GM19238 (cell line): ENCODE measurements around the gene SH3RF2.
"Not testable (repeated sequence)": the region's sequence is repeated elsewhere in the genome, so short reads cannot be mapped to it uniquely, and the experiment has no call there.

Experiments
- DNase-seq: peaks from one replicate; pipeline ENCODE4 v3.0.0; 2011; ENCODE audit warnings: low spot score; ENCODE audit not compliant: insufficient read length

Gene SH3RF2

GRCh38 chr5:146005723-146006122 is 69.3 kb downstream of the SH3RF2 start:
- no peak for DNase-seq

GRCh38 chr5:146006470-146007190 is 70.3 kb downstream of the SH3RF2 start:
- no peak for DNase-seq

DNA sequence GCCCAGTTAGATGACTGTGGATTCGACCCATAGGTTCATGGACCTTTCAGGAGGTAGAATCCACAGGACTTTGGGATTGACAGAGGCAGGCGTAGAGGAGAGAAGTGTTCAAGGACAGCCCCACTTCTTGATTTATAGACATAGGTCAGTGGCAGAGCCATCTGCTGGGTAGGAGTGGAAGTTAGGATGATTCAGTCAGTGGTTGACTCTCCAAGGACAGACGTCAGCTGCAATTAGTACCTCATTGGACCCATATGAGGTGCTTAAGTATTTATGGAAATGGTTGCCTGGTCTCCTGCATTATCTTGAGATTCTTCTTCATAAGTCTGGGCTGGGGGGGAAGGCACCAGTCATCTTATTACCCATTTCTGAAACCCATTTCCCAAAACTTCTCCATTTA is 70.9 kb downstream of the SH3RF2 start:
- DNase-seq, result no peak

- DNase-seq, result no peak
Observed at GRCh38 chr5:146007989-146008388, 71.6 kb downstream of the SH3RF2 start.

- no peak for DNase-seq
Observed at GRCh38 chr5:146009020-146009419, 72.6 kb downstream of the SH3RF2 start.

DNA sequence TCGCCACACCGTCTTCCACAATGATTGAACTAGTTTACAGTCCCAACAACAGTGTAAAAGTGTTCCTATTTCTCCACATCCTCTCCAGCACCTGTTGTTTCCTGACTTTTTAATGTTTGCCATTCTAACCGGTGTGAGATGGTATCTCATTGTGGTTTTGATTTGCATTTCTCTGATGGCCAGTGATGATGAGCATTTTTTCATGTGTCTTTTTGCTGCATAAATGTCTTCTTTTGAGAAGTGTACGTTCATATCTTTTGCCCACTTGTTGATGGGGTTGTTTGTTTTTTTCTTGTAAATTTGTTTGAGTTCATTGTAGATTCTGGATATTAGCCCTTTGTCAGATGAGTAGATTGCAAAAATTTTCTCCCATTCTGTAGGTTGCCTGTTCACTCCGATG is 74.1 kb downstream of the SH3RF2 start:
- DNase-seq, result not testable (repeated sequence)

- DNase-seq, result no peak
Observed at GRCh38 chr5:146013761-146014160, 77.4 kb downstream of the SH3RF2 start.

DNA sequence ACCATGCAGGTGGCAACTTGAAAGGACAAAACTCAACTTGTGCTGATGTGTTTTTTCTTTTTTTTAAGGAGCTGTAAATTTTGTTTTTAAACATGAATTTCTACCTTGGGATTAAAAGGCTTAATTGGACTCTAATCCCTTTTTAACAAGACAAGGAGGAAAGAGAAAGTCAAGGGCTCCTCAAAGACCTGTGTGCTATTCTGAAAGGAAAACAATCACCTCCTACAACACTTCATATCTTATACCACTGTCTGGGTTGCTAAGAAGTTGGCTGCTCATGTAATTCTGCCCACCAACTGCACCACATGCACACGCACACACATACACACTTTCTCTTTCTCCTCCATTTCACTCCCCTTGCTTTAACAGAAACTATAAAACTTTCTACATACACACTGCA is 78.6 kb downstream of the SH3RF2 start:
- no peak for DNase-seq

DNA sequence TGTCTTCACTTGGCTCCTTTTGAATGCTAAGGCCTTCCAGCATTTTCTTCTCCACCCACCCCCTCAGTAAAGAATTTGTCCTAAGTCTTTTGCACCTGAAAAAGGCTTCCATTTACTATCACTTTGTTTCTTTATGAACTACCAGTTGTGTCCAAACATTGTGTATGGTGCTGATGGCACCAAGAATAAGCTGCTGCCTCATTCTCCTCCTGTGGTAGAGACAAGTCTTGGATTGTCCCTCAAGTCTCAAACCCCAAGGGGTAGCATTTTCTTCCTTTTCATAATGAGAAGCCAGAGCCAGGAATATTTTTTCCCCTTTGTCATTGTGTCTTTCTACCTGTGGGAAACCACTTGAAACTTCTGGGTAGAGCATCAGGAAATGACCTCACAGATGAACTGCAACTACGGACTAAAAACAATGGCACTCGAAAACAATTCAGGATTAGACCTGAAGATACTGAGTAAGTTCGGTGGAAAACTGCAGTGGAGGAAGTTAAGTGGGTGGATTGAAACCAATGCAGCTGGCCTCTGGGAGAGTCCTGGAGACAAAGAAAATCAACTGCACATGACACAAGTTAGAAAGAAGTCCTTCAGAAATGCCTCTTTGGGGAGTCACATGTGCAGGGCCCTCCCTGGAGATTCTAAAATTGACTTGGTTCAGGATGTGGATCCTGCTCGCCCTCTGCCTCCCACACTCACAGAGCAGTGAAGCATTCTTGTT is 80.5 kb downstream of the SH3RF2 start:
- no peak for DNase-seq

GRCh38 chr5:146018514-146019375 is 82.4 kb downstream of the SH3RF2 start:
- DNase-seq, result no peak

GRCh38 chr5:146020100-146020499 is 83.7 kb downstream of the SH3RF2 start:
- no peak for DNase-seq

- no peak for DNase-seq
Observed at GRCh38 chr5:146024034-146024433, 87.7 kb downstream of the SH3RF2 start.

- no peak for DNase-seq
Observed at GRCh38 chr5:146025114-146025680, 88.8 kb downstream of the SH3RF2 start.

- no peak for DNase-seq
Observed at GRCh38 chr5:146025681-146026080, 89.3 kb downstream of the SH3RF2 start.

DNA sequence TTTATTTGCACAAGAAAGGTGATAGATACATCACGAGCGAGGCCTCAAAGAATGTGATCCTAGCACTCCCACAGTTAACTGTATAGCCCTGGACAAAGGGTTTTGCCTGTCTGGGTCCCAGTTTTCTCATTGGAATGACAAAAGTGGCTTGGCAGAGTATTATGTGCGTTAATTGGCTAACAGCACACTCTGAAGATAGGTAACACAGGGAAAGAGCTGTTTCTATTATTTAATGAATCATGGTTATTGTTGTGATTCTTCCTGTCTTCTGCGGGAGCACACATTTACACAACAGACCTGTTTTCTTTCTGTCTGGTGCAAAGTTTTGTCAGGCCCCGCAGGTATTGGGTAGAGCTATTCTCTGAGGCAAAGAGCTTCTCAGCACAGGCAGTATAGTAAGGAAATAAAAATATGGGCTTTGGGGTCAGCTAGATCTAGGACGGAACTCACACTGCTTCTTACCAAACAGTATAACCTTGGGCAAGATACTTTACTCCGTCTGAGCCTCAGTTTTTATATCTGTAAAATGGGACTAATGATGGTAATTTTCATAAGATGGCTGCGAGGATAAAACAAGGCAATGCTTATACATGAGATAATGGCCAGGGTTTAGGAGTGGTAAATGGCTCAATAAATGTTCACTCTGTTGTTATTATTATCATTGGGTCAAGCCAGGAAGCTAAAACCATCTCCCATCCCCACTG is 90.1 kb downstream of the SH3RF2 start:
- DNase-seq, result no peak

DNA sequence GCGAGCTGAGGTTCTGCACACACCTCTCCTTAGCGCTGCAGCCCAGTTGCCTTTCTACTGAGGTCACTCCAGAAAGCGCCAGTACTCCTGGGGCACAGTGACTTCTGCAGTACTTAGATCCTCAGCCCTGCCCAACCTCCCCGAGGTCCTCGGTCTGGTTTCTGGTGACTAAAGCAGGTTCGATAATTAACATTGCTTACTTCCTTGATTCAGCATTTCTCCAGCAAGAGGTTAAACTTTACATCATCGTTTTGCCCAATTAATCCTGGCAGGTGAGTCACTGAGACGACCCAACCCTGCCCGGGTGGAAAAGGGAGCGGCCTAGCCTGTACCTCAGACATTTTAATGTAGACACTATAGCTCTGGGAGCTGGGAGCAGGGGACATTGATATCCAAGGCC is 91.4 kb downstream of the SH3RF2 start:
- no peak for DNase-seq

- no peak for DNase-seq
Observed at GRCh38 chr5:146032911-146033310, 96.5 kb downstream of the SH3RF2 start.

GRCh38 chr5:146034127-146034526 is 97.7 kb downstream of the SH3RF2 start:
- DNase-seq, result no peak

GRCh38 chr5:146034605-146035004 is 98.2 kb downstream of the SH3RF2 start:
- DNase-seq, result no peak

GRCh38 chr5:146039420-146039819 is 103.0 kb downstream of the SH3RF2 start:
- no peak for DNase-seq

DNA sequence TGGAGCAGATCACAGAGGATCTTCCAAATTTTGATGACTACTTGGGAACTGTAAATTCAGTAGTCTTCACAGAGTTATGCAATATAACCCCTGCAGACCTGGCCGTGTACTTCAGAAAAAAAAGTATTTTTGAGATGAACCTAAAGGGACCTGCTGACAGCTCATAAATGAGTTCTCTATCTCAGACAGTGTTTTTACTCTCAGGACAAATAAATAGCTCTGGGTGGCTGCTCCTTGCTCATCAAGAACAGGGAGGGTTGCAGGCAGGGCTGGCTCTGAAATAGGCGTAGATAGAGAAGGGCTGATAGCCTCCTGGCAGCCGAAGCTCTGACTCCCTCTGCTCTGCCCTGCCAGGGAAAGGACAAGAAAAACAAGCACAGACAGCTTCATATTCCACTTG is 104.1 kb downstream of the SH3RF2 start:
- DNase-seq, result no peak
